HEK293 (cell line): ENCODE measurements around the gene CLDN34.

Source experiments
- CTCF ChIA-PET: fragments of 350-600 bp; formaldehyde crosslinking; extraction: SDS; loops from one replicate; lab custom pipeline; 2021; ENCODE audit warnings: antibody characterized with exemption; lab: Yijun Ruan, JAX
- POLR2A ChIA-PET: fragments of 300-600 bp; formaldehyde crosslinking; extraction: SDS; loops from one replicate; lab custom pipeline; 2020; ENCODE audit warnings: antibody characterized with exemption, inconsistent platforms; lab: Yijun Ruan, JAX
- H3K27ac ChIP-seq: fragments of 200-500 bp; sonication (Bioruptor generic); 2 replicates; pipeline ENCODE4 v1.5.1; 2014; ENCODE audit warnings: low read depth, low read length, control low read depth, inconsistent platforms; ENCODE audit errors: extremely low read depth
- H3K36me3 ChIP-seq, 2 experiments: fragments of 200-500 bp in 1 of 2; sonication (Bioruptor generic) in 1 of 2; 1 replicate in 1 of 2; 2 replicates in 1 of 2; pipeline ENCODE4 v1.5.1; 2014 to 2017; ENCODE audit warnings: inconsistent platforms in 2 of 2, low read length in 2 of 2; ENCODE audit not compliant: control insufficient read depth in 2 of 2, insufficient read depth in 1 of 2
- H3K4me1 ChIP-seq: fragments of 200-500 bp; sonication (Bioruptor generic); 2 replicates; pipeline ENCODE4 v1.5.1; 2014; ENCODE audit warnings: mild to moderate bottlenecking, low read length, inconsistent platforms; ENCODE audit not compliant: control insufficient read depth, insufficient read depth
- H3K4me3 ChIP-seq: 2 replicates; pipeline ENCODE4 v1.5.1; 2011; ENCODE audit warnings: low read depth, mild to moderate bottlenecking, control low read depth, low read length, moderate library complexity
- H3K9me3 ChIP-seq: fragments of 200-500 bp; sonication (Bioruptor generic); 2 replicates; pipeline ENCODE4 v1.5.1; 2014; ENCODE audit warnings: low read depth, low read length, inconsistent platforms; ENCODE audit not compliant: control insufficient read depth, insufficient read depth
- BCL6B ChIP-seq: fragments of 450-650 bp; formaldehyde crosslinking; IDR thresholded peaks from 2 replicates; pipeline ENCODE4 v1.5.1; 2017; ENCODE audit warnings: missing biosample characterization, missing genetic modification characterization
- HIC1 ChIP-seq: fragments of 450-650 bp; formaldehyde crosslinking; IDR thresholded peaks from 2 replicates; pipeline ENCODE4 v1.5.1; 2016; ENCODE audit warnings: missing biosample characterization, missing genetic modification characterization
- OSR2 ChIP-seq: fragments of 450-650 bp; formaldehyde crosslinking; IDR thresholded peaks from 2 replicates; pipeline ENCODE4 v1.5.1; 2016; ENCODE audit warnings: missing biosample characterization, missing genetic modification characterization
- PATZ1 ChIP-seq: fragments of 450-650 bp; formaldehyde crosslinking; IDR thresholded peaks from 2 replicates; pipeline ENCODE4 v1.5.1; 2016; ENCODE audit warnings: missing biosample characterization, missing genetic modification characterization
- PRDM1 ChIP-seq: fragments of 450-650 bp; formaldehyde crosslinking; IDR thresholded peaks from 2 replicates; pipeline ENCODE4; 2016; ENCODE audit warnings: missing biosample characterization, missing genetic modification characterization
- SP3 ChIP-seq: fragments of 450-650 bp; formaldehyde crosslinking; IDR thresholded peaks from 2 replicates; pipeline ENCODE4 v1.5.1; 2016; ENCODE audit warnings: missing biosample characterization, missing genetic modification characterization
- TCF7L2 ChIP-seq: IDR thresholded peaks from 2 replicates; pipeline ENCODE4 v1.6.1; 2011; ENCODE audit warnings: low read depth, mild to moderate bottlenecking, inconsistent platforms, low read length, moderate library complexity, borderline replicate concordance
- TRIM28 ChIP-seq: IDR thresholded peaks from 2 replicates; pipeline ENCODE4 v1.6.1; 2011; ENCODE audit warnings: low read length, control low read depth, borderline replicate concordance
- ZFP41 ChIP-seq: fragments of 450-650 bp; formaldehyde crosslinking; IDR thresholded peaks from 2 replicates; pipeline ENCODE4 v1.5.1; 2016; ENCODE audit warnings: missing biosample characterization, missing genetic modification characterization, borderline replicate concordance
- ZNF112 ChIP-seq: fragments of 450-650 bp; formaldehyde crosslinking; IDR thresholded peaks from 2 replicates; pipeline ENCODE4 v1.5.0; 2017; ENCODE audit warnings: missing biosample characterization, missing genetic modification characterization
- ZNF133 ChIP-seq: fragments of 450-650 bp; formaldehyde crosslinking; IDR thresholded peaks from 2 replicates; pipeline ENCODE4 v1.5.1; 2016; ENCODE audit warnings: missing biosample characterization, missing genetic modification characterization
- ZNF175 ChIP-seq: fragments of 450-650 bp; formaldehyde crosslinking; IDR thresholded peaks from 2 replicates; pipeline ENCODE4 v1.5.1; 2016; ENCODE audit warnings: missing biosample characterization, missing genetic modification characterization
- ZNF184 ChIP-seq: fragments of 450-650 bp; IDR thresholded peaks from 2 replicates; pipeline ENCODE4 v1.5.1; 2018; ENCODE audit warnings: missing biosample characterization, mild to moderate bottlenecking, missing genetic modification characterization
- ZNF211 ChIP-seq: fragments of 450-650 bp; formaldehyde crosslinking; IDR thresholded peaks from 2 replicates; pipeline ENCODE4 v1.5.1; 2016; ENCODE audit warnings: low read depth, missing biosample characterization, missing genetic modification characterization
- ZNF354C ChIP-seq: fragments of 450-650 bp; formaldehyde crosslinking; IDR thresholded peaks from 2 replicates; pipeline ENCODE4 v1.5.1; 2016; ENCODE audit warnings: missing biosample characterization, missing genetic modification characterization, low read depth, borderline replicate concordance
- ZNF426 ChIP-seq: fragments of 450-650 bp; formaldehyde crosslinking; IDR thresholded peaks from 2 replicates; pipeline ENCODE4 v1.5.1; 2017; ENCODE audit warnings: missing biosample characterization, missing genetic modification characterization, mild to moderate bottlenecking, inconsistent platforms, moderate library complexity
- ZNF48 ChIP-seq: fragments of 450-650 bp; formaldehyde crosslinking; IDR thresholded peaks from 2 replicates; pipeline ENCODE4 v1.5.1; 2016; ENCODE audit warnings: missing biosample characterization, missing genetic modification characterization
- ZNF501 ChIP-seq: fragments of 450-650 bp; formaldehyde crosslinking; IDR thresholded peaks from 2 replicates; pipeline ENCODE4 v1.5.1; 2016; ENCODE audit warnings: missing biosample characterization, missing genetic modification characterization
- ZNF560 ChIP-seq: fragments of 450-650 bp; formaldehyde crosslinking; IDR thresholded peaks from 2 replicates; pipeline ENCODE4 v1.5.1; 2017; ENCODE audit warnings: missing biosample characterization, missing genetic modification characterization, borderline replicate concordance
- ZNF585B ChIP-seq: fragments of 450-650 bp; formaldehyde crosslinking; IDR thresholded peaks from 2 replicates; pipeline ENCODE4 v1.5.1; 2016; ENCODE audit warnings: missing biosample characterization, missing genetic modification characterization
- ZNF660 ChIP-seq: fragments of 450-650 bp; IDR thresholded peaks from 2 replicates; pipeline ENCODE4 v1.5.1; 2018; ENCODE audit warnings: missing biosample characterization, mild to moderate bottlenecking, missing genetic modification characterization
- ZNF701 ChIP-seq: fragments of 450-650 bp; formaldehyde crosslinking; IDR thresholded peaks from 2 replicates; pipeline ENCODE4 v1.5.1; 2016; ENCODE audit warnings: missing biosample characterization, missing genetic modification characterization
- ZSCAN18 ChIP-seq: fragments of 450-650 bp; formaldehyde crosslinking; IDR thresholded peaks from 2 replicates; pipeline ENCODE4 v1.5.1; 2016; ENCODE audit warnings: missing biosample characterization, missing genetic modification characterization
- ZSCAN23 ChIP-seq: fragments of 450-650 bp; formaldehyde crosslinking; IDR thresholded peaks from 2 replicates; pipeline ENCODE4 v1.5.1; 2016; ENCODE audit warnings: missing biosample characterization, missing genetic modification characterization
- ZSCAN5A ChIP-seq: fragments of 450-650 bp; formaldehyde crosslinking; IDR thresholded peaks from 2 replicates; pipeline ENCODE4 v1.5.1; 2016; ENCODE audit warnings: missing biosample characterization, missing genetic modification characterization

CLDN34 gene

GRCh38 chrX:9940421-9940820 is 26.7 kb upstream of the CLDN34 start:
- POLR2A ChIA-PET, result no interaction called here
- Histone ChIP-seq H3K36me3 (peaks cover 0 to 45% of the 10 kb centered on the region in 2 experiments; a peak in 1 of 3 replicates), H3K9me3 (no peaks in the 10 kb centered on the region), H3K4me3 (no peak overlapping the region), H3K27ac (no peak overlapping the region), H3K4me1 (no peaks in the 10 kb centered on the region)
- CTCF ChIA-PET, result no interaction called here
- no peak for TF ChIP-seq ZNF112 (tag by site-specific recombination)
- no peak for TF ChIP-seq OSR2 (tag by site-specific recombination)
- no peak for TF ChIP-seq ZNF211 (tag by site-specific recombination)

GRCh38 chrX:9942086-9942485 is 25.1 kb upstream of the CLDN34 start:
- POLR2A ChIA-PET, result no interaction called here
- H3K4me3 ChIP-seq, result no peak overlapping the region
- no peak overlapping the region for H3K27ac ChIP-seq
- TF ChIP-seq PRDM1 (tag by site-specific recombination), result no peak
- no peak for TF ChIP-seq ZNF660 (tag by site-specific recombination)
- TF ChIP-seq OSR2 (tag by site-specific recombination), result no peak
- TF ChIP-seq ZSCAN5A (tag by site-specific recombination), result no peak
- TF ChIP-seq ZNF184 (tag by site-specific recombination), result no peak
- TF ChIP-seq BCL6B, result no peak
- TF ChIP-seq ZNF701, result no peak
- no peak for TF ChIP-seq ZNF354C (tag by site-specific recombination)
- TF ChIP-seq SP3 (tag by site-specific recombination), result no peak
- no peak for TF ChIP-seq TCF7L2
- TF ChIP-seq ZNF585B, result no peak
- H3K4me1 ChIP-seq, result no peaks in the 10 kb centered on the region
- peaks cover 0 to 58% of the 10 kb centered on the region in 2 experiments; a peak in 1 of 3 replicates for H3K36me3 ChIP-seq
- CTCF ChIA-PET, result interaction anchor here (0.6 kb wide), 1 partner anchor 24 kb away, joined by 3 read pairs; no protein-coding TSS in a partner anchor
- H3K9me3 ChIP-seq, result no peaks in the 10 kb centered on the region

- Histone ChIP-seq H3K27ac (no peak overlapping the region), H3K4me1 (no peaks in the 10 kb centered on the region), H3K4me3 (no peak overlapping the region), H3K36me3 (peaks cover 0 to 59% of the 10 kb centered on the region in 2 experiments; a peak in 1 of 3 replicates), H3K9me3 (no peaks in the 10 kb centered on the region)
- ChIA-PET CTCF (no interaction called here), POLR2A (no interaction called here)
- TF ChIP-seq HIC1 (no peak), ZSCAN18 (tag by site-specific recombination) (no peak), ZNF426 (no peak), TRIM28 (no peak), ZNF48 (tag by site-specific recombination) (no peak), ZSCAN23 (tag by site-specific recombination) (no peak), PATZ1 (tag by site-specific recombination) (no peak), ZNF501 (tag by site-specific recombination) (no peak), ZNF175 (tag by site-specific recombination) (no peak), ZNF133 (tag by site-specific recombination) (no peak), ZFP41 (tag by site-specific recombination) (no peak), ZNF560 (tag by site-specific recombination) (no peak)
Measured at GRCh38 chrX:9943420-9943819, 23.7 kb upstream of the CLDN34 start.
